Kidney capillary endothelial cell (primary cell): Measurements from ENCODE around the gene TUBG1.
A peak's percentile ranks its signal among the peaks of the same experiment; 100 is the strongest.
"Not testable (repeated sequence)": the region's sequence is repeated elsewhere in the genome, so short reads cannot be mapped to it uniquely, and the experiment has no call there.

Experiments used
- DNase-seq: peaks from one replicate; pipeline ENCODE4 v3.0.0-alpha.2; 2018; ENCODE audit warnings: low spot score

The TUBG1 gene

DNA sequence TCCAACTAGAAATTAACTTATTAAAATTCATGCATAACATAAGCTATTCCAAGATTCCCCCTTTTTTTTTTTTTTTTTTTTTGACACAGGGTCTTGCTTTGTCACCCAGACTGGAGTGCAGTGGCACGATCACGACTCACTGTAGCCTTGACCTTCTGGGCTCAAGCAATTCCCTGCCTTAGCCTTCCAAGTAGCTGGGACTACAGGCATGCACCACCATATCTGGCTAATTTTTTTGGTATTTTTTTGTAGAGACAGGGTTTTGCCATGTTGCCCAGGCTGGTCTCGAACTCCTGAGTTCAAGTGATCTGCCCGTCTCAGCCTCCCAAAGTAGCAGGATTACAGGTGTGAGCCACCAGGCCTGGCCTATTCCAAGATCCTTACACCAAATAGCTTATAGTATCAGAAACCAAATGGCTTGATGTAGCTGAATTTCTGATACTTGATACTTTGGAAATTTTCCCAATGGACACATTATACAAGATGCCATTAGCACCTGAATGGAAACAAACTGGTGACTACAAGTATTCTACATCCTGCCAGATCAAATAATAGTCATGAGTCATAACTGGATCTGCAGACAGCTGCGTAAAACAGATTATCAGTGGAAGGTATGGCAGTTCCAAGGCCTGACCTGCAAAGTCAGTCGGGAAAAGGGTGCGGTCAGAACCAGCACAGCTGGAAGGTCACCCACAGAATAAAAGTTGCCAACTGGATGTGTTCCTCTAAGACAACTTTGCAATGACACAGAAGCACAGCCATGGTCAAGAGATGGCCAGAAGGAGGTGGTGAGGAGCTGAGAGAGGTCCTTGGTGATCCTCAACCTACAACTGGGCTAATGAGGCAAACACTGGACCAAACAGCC is 14.5 kb downstream of the TUBG1 start:
- peak; percentile 40 for DNase-seq

DNA sequence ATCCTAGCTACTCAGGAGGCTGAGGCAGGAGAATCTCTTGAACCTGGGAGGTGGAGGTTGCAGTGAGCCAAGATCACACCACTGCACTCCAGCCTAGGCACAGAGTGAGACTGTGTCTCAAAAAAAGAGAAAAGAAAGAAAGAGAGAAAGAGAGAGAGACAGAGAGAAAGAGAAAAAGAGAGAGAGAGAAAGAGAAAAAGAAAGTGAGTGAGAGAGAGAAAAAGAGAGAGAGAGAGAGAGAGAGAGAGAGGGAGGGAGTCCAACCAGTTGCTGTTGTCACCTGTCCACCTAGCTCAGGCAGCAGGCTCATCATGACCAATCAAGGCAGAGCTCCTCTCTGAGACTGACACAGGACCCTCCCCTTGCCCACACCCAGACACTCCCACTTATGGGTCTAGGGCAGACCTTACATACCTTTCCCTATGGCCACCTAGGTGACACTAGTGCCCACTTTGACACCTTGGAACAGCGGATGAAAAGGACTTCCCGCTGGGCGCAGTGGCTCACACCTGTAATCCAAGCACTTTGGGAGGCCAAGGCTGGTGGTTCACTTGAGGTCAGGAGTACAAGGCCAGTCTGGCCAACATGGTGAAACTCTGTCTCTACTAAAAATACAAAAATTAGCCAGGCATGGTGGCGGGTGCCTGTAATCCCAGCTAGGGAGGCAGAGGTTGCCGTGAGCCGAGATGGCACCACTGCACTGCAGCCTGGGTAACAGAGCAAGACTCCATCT is 17.7 kb downstream of the TUBG1 start:
- not testable (repeated sequence) for DNase-seq

- DNase-seq: no peak
Measured at GRCh38 chr17:42629411-42630009, 20.0 kb downstream of the TUBG1 start.

DNA sequence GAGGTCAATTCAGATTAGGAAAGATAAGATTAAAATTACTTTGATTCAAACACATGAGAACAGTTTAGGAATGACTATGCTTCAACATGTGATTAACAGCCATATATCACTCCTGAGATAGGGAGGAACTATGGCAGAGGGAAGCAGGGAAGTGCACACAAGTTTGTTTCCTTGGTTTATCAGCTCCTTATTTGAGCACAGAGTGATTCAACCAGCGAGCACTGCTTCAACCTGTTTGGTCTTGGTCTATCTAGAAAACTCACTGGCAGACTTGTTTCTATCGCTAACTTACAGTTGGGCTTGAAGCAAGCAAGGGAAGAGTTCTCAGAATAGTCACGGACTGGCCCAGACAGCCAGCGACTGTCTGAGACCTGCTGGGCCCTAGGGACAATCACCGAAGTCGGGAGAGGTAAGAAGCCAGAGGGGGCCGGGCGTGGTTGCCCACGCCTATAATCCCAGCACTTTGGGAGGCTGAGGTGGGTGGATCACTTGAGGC is 23.5 kb downstream of the TUBG1 start:
- no peak for DNase-seq

DNA sequence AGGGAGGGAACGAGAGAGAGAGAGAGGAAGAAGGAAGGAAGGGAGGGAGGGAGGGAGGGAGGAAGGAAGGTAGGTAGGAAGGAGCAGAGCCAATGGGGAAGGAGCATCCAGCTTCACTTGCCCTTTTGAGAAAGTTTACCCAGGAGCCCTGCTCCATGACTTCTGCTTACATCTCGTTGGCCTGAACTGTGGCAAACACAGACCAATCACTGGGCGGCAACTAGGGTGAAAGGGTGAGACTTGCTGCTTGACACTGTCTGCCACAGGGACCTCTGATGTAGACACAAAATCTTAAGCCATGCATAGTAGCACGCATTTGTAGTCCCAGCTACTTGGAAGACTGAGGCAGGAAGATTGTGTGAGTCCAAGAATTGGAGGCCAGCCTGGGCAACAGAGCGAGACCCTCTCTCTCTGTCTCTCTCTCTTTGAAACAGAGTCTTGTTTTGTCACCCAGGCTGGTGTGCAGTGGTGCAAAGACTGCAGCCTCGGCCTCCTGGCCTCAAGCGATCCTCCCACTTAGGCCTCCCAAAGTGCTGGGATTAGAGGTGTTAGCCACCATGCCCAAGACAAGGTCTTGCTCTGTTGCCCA is 30.1 kb downstream of the TUBG1 start:
- no peak for DNase-seq

- no peak for DNase-seq
Measured at GRCh38 chr17:42640121-42640520, 30.6 kb downstream of the TUBG1 start.

DNA sequence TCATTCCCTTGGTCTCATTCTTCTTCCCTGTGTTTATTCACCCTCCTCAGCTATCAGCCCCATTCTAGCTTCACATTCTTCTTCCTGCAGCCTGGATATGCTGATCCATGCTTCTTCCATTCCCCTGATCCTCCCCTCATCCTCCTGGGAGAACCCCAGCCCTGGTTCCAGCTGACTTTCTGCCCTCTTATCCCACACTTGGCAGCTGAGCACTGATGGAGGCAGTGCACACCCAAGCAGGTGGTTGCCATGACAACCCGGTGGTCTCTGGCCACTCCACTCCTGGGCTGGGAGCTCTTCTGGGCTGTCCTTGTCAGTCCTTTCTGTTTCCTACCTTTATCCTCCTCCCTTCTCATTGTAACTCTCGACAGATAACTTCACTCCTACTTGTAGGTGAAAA is 32.9 kb downstream of the TUBG1 start:
- DNase-seq: no peak

- DNase-seq: no peak
Measured at GRCh38 chr17:42647778-42648177, 38.3 kb downstream of the TUBG1 start.

DNA sequence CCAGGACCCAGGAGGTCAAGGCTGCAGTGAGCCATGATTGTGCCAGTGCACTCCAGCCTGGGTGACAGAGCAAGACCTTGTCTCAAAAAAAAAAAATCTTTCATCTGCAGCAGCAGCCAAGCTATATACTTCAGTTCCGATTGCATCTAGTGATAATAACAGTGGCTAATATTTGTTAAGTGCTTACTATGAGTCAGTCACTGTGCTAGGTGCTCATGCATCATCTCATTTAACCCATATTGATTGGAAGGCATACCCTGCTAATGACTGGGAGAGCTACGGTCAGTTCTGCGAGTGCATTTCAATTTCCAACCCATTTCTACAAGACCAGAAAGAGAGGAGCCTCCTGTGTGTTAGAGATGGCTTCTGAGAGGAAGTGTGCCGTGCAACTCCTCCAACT is 41.9 kb downstream of the TUBG1 start:
- no peak for DNase-seq

DNA sequence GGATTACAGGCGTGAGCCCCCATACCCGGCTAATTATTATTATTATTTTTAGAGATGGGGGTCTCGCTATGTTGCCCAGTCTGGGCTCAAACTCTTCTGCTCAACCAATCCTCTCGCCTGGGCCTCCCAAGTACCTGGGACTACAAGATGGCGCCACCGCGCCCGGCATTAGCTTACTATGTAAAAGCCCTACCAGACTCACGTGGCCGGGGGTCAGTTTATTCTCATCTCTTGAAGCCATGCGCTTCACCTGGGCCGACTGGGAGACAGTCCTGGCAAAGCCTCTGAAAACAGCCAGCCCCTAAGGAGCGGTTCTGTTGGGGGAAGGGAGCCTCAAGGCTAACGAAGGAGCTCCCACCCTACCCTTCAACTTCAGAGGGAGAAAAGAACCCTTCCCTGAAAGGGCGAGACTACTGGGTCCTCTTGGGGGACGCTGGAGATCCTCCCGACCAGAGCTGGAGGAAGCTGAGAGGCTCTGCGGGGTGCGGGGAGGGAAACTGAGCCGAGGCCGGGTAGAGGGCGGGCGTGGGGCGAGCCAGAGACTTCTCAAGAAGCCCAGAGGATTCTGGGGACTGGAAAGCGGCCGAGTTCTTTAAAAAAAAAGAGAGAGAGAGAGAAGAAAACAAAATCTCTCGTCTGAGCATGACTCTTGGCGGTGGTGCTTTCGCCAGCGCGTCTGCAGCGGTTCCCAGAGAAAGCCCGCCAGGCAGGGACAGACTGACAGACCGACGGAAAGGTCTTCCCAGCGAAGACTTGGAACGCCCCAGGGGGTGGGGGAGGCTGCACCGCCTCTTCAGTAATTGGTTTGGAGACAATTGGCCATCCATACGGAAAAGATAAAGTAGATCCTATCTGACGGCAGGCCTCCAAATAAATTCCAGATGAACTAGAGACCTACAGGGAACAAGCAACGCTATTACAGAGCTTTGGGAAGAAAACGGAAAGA is 44.0 kb downstream of the TUBG1 start:
- no peak for DNase-seq

DNA sequence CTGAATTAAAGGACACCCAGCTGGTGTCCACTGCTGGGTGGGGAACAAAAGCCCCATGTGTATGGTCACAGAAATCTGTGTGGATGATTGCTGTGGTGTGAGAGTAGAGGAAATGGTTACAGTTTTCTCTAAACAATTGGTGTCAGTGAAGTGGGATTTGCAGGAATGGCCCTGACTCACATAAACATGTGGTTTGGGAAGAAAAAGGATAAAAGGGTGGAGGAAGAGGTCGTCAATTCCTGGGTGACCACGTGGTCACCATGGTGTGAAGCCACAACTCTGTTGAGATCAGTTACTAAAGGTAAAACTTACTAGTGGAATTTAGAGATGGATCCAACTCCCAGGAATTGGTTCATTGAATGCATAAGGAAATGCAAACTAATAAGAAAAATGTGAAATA is 46.0 kb downstream of the TUBG1 start:
- no peak for DNase-seq

GRCh38 chr17:42657824-42658588 is 48.5 kb downstream of the TUBG1 start:
- DNase-seq: no peak

DNA sequence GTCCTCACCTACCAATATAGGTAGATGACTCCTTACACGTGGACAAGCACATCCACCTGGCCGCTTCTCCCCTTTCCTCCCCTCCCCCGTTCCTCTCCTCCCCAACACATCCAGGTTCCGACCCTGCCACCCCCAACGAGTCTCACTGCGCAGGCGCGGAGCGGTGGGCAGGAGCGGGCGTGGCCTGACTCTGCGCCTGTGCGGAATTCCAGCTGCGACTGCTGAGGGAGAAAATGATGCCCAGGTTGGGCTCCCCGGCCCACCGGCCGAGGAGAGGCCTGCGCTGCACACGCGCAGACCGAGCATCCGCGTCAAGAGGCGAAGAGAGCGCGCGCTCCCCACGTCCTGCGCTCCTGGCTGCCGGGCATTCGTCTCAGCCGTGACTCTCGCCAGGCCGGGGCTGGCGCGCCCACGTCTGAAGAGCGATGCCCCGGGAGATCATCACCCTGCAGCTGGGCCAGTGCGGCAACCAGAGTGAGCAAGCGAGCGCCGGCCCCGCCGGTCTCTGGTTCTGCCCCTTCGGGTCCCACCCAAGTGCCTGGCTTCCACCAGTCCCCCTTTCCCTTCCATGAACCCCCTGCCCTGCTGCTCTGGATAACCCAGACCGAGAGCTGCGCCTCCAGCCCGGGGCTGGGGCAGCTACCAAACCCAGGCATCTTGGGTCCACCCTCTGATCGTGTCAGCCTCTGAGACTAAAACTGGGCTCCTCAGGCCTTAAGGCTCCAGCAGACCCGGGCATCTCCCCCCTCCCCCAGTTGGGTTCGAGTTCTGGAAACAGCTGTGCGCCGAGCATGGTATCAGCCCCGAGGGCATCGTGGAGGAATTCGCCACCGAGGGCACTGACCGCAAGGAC is 49.8 kb downstream of the TUBG1 start, which contains the start of gene TUBG2:
Gene TUBG2 (plus strand): TSS at position 206 of the 853 bp plus-strand sequence. CDS start 220 bp downstream, at position 426.
- peak; percentile 78 for DNase-seq

- not testable (repeated sequence) for DNase-seq
Measured at GRCh38 chr17:42659932-42660274, 50.4 kb downstream of the TUBG1 start.

- peak; percentile 60 for DNase-seq
Measured at GRCh38 chr17:42660692-42661345, 51.3 kb downstream of the TUBG1 start.
